ENCODE results near the gene PLD1.

PLD1 gene

DNA sequence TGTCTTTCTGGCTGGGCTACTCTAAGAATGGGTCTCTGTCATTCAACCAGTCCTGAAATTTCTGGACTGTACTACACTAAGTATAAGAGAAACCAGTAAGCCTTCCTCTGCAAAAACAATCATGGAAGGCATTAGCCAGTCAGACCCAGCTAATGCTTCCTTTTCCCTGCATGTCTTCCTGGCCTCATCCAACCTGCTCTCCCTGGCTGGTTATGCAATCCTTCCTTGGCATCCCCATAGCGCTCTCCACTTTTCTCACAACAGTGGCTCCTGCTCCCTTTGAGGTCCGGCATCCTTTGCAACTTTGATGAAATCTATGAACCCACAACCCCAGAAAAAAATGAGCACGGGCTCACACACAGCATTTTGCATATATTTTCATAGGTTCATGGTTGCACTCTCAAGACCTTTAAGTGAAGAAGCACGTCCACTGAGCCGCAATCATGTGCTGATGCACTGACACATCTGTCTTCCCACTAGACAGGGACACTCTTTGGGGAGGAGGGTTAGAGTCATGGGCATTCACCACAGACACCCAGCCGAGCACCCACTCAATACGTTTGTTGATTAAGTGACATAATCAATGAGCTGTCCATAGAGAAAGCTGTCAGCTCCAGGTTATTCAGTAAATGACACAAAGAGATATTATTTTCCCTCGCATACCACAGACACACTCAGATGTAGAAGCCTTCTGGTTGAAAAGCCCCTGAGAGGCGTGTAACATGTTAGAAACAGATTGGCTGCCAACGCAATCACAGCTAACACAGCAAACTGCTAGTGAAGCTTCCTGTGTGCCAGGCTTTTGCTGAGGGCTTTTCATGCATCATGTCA lies 66.7 kb downstream of the PLD1 start:
- DNase-seq: peak in 2 of 4 experiments; percentile 7 to 14

DNA sequence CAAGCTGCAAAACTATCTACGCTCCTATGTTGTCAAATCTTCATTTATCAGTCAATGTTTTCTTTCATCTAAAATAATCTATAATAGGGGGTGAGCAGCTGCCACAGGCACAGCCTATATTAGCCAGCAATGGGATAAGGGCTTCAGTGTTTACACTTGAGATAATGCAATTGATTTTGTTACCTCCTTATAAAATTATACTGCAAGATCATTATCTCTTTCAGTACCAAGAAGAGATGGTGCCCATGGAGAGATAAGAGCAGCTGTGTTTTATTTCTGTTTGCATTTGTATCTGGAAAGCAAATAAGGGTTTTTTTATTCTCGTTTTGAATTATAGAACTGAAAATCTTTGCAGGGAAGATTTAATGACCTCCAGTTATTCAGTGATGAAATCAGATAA lies 68.9 kb downstream of the PLD1 start:
- no peak for DNase-seq

DNA sequence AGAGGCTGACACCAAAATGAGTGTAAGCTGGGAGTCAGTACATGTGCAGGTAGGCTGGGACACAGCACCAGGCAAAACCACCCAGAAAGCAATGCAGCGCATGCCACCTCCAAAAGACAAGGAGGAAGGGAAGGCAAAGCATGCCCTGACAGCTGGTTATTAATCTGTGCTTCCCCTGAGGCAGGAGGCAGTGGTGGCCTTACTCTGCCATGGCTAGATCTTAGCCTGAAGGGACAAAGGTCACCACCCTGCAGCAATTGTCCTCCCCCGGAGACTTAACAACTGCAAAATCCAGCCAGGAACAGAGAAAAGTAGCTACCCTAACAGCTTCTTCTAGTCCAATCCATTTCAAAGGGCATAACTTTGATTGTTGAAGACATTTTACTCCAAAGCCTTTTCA lies 73.7 kb downstream of the PLD1 start:
- no peak for DNase-seq

DNA sequence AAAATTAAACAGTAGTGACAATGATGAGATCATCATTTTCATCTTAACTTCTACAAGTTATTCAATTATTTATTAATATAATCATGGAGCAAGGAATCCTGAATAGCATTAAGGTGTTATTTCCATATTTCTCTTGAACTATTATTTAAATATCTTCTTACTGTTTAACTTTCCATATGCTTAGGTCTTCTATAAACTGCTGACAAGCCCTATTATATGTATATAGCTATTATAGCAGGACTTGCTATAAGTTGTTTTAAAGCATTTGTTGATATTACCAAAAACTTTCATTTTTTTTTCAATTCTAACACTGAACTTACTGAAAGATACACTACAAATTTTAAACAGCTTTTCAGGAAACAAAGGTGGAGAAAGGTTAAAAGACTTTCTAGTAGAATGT lies 76.7 kb downstream of the PLD1 start:
- no peak for DNase-seq

DNA sequence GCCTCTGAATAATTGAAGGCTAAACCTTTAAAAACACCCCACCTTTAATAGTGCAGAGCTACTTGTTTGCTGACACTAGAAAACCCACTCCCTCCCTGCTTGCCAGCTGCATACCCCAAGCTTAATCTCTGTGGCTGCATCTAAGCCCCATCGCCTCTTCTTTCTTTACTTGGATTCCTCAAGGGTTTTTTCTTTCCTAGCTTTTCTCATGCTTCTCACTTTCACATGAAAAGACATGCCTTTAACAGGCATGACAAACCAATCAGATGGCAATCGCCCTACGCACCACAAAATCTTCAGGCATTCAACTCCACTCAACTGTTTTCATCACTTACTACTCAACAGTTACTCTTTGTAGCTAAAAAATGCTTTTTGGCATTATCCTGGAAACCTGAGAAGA lies 77.5 kb downstream of the PLD1 start:
- DNase-seq: no peak

DNA sequence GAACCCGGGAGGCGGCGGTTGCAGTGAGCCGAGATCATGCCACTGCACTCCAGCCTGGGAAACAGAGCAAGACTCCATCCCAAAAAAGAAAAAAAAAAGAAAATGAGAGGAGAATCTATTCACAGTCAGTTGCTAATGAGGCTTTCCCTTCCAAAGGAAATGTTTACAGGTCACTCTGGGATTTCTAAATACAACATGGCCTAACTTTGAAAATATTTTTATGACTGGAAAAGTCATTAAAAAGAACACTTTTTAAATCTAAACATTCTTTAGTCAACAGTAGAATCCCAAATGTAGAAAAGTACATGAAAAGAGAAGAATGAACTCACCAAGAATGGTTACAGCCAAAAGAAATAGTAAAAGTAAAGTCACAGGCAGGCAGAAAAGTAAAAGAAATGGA lies 78.6 kb downstream of the PLD1 start:
- DNase-seq: no peak

DNA sequence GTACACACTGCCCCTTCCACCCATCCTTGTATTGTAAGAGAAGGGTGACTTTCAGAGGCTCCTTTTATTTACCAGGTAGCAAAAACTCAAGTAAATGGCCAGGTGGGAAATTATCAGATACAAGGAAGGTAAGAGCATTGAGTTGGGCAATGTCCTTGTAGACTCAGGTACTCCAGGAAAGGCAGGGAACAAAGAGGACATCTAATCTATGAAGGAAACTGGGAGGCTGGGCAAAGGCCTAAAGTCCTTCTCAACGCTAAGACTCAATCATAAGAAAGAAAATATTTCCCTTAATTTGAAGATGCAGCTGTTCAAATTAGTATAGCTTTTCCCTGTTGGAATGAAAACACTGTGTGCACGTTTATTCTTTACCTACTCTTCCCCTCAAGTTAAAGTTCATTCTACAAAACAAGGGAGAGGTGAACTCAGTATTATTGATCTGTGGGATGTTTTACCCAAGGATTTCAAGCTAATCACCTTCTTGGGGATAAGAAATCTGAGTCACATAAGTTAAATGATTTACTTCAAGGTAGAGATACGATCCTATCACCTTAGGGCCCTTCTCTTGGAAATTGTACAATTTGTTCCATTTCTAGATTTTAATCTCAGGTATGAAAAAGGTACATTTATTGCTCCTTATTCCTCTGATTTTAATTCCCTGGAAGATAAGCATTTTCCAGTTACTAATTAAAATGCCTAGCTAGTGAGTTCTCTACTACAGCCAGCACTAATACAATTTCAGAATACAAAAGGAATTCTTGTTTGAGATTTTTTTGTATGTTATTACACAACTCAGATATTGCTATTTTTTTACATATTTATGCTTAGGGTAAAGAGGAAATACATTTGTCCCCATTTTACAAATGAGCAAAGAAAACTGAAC lies 80.6 kb downstream of the PLD1 start:
- no peak for DNase-seq

DNA sequence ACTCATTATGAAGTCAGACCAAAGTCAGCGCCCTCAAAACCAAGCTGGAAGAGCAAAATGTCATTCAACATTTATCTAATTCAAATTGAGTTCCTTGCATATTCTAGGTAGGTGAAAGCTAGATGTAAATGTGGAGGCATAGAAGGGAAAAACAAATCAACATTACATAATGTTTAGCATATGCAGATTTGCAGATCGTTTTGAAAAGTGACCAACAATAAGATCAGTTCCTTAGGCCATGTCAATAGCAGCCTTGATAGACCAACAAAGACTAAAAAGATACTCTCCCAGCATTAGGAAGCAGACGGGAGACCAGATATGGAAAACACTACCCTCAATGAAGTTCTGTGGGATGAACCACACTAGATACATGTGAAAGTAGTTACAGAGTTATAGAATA lies 83.0 kb downstream of the PLD1 start:
- DNase-seq: no peak

DNA sequence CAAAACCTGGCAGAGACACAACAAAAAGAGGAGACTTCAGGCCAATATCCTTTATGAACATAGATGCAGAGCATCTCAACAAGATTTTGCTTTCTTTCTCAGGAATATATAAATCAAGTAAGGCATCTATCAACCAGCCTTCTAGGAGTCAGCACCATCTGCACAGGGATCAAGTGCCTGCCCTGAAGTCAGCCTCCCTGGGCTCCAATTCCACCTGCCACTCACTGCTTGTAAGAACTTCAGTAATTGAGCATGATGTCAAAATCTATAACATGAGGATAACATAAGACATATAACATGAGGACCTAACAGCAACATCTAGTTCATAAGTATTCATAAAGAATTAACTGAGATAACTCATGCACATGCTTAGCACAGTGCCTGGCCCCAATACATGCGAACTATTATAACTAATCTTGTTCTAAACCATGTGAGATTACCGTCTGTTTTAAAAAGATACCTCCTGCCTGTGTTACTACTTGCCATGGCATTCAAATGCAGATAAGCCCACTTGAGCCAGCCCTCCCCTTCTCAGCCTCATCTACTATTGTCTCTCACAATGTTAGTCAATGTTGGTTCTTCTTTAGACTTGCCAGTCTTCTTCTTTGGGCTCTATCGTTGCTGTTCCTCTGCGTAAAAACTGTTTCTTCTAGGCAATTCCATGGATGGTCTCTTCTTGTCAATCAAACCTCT lies 91.6 kb downstream of the PLD1 start:
- no peak for DNase-seq

DNA sequence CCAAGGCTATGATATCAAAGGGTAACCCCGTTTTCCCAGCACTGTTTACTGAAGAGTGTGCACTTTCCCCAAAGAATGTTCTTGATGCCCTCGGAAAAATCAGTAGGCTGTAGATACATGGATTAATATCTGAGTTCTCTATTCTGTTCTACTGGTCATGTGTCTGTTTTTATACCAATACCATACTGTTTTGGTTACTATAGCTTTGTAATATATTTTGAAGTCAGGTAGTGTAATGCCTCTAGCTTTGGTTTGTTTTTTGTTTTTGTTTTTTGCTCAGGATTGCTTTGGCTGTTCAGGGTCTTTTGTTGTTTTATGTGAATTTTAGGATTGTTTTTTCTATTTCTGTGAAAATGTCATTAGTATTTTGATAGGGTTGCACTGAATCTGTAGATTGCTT lies 95.1 kb downstream of the PLD1 start:
- no peak for DNase-seq

DNA sequence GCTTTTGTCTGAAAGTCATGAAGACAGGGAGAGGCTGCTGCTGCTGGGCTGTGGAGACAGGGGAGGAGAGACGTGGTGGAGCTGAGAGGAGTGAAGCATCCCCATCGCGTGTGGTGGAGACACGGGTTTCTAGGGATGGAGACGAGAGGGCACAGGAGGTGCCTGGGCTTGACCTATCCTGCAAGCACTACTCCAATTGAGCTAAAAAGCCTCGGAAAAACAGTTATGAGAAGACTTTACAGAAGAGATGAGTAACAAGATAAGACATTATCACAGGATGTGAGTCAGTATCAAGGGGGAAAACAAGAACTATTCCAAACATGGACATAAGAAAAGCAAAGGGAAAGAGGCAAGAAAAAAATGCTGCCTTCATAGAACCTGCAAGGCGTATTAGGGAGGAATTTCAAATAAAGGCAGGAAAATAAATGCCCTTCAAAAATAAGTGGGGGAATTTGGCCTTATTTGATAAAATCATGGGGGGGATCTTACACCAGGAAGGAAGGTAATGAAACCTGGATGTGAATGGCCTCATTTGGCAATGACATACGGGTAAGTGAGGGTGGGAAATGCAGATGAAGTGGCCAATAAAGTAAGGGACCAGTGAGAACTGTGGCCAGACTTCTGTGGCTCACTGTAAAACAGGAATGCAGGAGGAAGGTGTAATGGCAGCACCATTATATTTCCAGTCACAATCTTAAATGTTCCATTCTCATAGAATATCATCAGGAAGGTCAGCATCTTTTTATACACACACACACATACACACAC lies 97.9 kb downstream of the PLD1 start:
- DNase-seq: no peak

DNA sequence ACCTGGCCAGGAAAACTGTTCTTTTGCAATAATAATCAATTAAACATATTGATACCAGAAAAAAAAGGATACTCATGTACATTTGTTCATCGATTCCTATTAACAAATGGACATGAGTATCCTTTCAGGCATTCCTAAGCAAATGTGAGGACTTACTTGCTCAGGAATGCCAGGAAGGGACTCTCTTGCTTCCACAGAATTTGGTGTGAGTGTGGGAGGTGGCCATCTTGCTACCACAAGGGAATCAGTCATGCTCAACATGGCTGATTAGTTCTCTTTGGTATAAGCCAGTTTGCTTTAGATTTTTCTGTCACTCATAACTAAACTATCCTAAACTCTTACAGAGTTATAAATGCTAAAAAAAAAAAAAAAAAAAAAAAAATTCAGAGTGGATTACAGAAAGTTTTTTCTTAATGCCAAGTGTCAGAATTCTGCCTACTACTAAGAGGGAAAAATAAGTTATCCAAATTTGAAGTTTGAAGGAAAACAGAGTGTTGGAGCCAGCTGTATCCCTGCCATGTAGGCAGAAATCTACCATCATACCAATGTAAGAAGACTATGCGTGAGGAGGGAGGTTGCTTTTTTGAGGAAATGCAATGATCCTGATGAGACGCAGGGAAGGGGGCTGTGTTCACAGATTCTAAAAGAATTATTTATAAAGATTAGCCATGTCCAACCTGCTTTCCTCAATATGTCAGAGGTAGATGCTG lies 98.7 kb downstream of the PLD1 start:
- no peak for DNase-seq

DNA sequence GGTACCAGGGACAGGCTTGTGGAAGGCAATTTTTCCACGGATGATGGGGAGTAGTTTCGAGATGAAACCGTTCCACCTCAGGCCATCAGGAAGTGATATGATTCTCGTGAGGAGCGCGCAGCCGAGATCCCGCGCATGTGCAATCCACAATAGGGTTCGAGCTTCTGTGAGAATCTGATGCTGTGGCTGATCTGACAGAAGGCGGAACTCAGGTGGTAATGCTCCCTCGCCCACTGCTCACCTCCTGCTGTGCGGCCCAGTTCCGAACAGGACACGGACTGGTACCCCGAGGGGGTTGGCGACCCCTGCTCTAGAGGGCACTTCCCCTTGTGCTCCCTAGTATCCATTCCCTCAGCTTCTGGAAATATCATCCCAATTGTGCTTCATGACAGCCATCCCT lies 99.9 kb downstream of the PLD1 start:
- DNase-seq: no peak

DNA sequence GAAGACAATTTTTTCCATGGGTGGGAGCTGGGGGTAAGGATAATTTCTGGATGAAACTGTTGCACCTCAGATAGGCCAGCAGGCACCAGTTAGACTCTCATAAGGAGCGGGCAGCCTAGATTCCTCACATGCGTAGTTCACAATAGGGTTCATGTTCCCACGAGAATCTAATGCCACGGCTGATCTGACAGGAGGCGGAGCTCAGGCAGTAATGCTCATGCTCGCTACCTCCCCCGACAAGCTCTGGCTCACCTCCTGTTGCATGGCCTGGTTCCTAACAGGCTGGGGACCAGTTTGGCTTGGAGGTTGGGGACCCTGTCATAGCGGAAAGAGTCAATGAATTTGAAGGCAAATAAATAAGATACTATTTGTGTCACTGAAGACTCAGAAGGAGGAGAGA lies 105.5 kb downstream of the PLD1 start:
- no peak for DNase-seq

DNA sequence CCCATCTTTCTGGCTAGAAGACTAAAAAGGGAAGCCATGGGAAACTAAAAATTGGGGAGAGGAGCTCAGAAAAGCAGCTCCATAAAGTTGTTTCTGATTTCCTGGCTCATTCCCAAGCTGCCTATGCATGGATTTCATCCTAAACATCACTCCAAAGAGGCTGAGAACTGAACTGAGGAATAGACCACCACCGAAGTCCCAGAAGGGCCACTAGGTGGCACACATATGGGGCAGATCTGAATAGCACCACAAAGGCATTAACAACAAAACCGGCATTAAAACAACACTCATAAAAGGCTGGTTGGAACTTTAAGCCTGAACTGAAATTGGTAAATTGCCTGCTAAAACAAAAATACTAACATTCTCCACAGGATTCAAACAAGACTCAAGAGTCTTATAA lies 106.3 kb downstream of the PLD1 start:
- DNase-seq: peak; percentile 24 to 50 (median 42)

DNA sequence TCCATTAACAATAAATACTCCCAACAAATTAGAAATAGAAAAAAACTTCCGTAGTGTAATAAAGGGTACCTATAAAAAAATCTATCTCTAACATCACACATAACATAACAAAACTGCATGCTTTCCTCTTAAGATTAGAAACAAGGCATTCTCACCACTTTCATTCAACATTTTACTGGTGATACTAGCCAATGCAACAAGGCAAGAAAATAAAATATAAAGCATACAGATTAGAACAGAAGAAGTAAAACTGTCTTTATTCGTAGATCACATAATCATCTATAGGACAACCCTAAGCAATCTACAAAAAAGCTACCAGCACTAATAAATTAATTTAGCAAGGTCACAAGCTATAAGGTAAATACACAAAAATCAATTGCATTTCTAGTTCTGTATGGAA lies 107.1 kb downstream of the PLD1 start:
- no peak for DNase-seq

DNA sequence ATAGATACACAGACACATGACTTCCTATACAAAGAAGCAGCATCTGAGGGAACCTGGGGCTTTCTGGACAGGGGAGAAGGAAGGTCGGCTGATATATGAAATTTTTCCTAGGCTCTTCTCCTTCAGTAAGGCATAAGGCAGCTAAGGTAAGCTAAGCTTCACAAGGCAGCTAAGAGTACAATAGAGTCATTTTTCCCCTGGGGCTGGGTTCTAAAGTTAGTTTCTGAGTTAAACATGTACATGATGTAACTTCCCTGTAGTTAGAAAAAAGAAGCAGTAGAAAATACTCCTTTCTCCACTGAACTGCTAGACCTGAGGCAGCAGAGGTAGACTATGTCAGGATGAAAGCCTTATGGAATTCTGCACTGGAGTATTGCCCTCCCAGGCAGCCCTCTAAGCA lies 109.6 kb downstream of the PLD1 start:
- no peak for DNase-seq

DNA sequence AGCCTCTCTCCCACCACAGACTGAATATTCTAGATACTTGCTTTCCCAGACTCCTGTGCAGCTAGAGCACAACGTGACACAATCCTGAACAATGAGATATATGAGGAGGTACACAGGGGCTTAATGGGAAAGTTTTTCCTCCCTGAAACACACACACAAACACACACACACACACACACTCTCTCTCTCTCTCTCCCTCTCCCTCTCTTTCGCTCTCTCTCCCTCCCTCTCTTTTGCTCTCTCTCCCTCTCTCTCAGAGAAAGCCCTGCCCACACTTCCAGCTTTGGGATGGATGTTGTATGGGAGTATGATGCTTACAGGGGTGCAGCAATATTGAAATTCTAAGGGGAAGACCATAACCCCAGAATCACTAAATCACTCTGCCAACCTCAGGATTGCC lies 110.1 kb downstream of the PLD1 start:
- no peak for DNase-seq

DNA sequence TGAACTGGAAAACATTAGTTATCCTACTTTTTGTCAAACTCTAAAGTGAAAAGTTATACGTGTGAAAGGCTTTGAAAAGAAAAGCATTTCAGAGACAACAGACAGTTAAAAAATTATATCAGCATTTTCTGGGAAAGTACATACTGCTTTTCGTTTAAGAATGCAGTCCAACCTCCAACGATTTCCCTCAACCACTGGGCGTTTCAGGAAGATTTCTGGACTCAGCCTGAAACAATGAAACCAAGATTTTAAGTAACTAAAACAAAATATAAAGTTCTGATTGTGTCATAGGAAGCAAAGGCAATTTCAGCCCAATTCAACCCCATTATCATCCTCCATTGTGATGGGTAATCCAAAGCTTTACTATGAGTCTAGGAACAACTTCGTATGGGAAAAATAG lies 110.7 kb downstream of the PLD1 start:
- no peak for DNase-seq

DNA sequence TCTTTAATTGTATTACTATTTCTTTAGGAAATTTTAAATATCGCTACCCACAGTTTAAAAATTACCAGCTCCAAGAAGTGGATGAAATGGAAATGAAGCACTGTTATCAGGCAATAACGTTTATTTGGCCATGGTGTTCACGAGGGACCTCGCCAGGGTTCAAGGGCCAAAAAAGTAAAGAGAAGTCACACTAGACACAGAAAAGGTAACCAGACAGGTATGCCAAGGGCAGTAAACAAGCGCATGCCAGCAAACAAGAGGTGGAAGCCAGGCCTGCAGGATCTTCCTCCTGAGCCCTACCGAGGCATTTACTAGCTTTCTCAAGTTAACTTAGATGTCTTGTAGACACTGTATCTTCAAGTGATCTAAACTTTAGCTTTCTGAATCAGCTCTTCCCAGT lies 113.5 kb downstream of the PLD1 start:
- no peak for DNase-seq

DNA sequence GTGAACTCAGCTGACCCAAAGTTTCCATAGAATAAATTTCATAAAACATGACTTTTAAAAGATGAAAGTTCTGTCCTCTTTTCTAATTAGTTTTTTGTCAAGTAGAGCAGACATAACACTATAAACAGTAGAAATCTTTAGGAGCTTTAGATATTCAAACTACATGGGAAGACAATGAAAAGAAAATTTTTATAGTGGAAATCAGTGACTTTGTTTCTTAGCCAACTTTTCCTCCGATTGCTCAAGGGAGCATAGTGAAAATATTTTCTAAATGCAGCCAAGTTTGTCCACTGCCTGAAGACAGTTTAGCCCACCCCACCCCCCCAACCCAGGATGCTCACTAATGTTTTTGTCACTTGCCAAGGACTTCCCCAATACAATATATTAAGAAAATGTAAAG lies 114.9 kb downstream of the PLD1 start:
- no peak for DNase-seq

DNA sequence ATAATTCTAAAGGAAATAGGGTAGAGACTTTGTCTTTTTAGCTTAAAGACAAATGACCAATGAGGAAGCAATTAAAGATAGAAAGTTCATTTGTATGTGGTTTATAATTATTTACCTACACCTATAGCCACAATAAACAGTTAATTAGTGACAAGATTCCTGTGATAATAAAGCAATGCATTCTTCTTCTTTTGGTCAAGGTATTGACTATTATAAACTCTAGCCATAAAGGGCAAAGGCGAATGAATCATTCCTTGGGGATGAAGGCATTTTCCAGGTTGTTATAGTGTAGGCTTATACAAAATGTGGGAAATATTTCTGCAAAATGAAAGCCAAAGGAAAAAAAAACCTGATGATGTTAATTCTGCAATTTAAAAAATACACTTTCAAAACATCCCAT lies 115.4 kb downstream of the PLD1 start:
- no peak for DNase-seq
